Measurements from ENCODE around the gene FAM114A2. TPM values are rescaled to one million over a fixed set of nuclear protein-coding genes. Genes with fewer than 3 reads are reported as not detected.

Gene FAM114A2
- total RNA-seq, 1 experiment from 2014 or later, result 12.8 TPM

GRCh38 chr5:154086641-154087040 is 47.9 kb upstream of the FAM114A2 start:
- Histone ChIP-seq H3K27ac (ENCODE audit: insufficient read length, low read depth, low read length) (no peak overlapping the region), H3K9ac (ENCODE audit: extremely low read depth, insufficient read length, low read length) (no peak overlapping the region), H3K79me1 (ENCODE audit: insufficient read depth, low read depth, low read length, poor library complexity, severe bottlenecking) (no peaks in the 10 kb centered on the region), H2BK15ac (ENCODE audit: low read depth, low read length) (no peak overlapping the region), H3K18ac (ENCODE audit: insufficient read length, low read depth, low read length) (no peak overlapping the region), H2AFZ (ENCODE audit: low read length) (no peak overlapping the region), H3K56ac (ENCODE audit: insufficient read length, low read depth, low read length) (no peak overlapping the region), H4K20me1 (ENCODE audit: control insufficient read depth, insufficient read depth, insufficient read length) (no peaks in the 10 kb centered on the region), H3K79me2 (ENCODE audit: insufficient read depth, low read length) (no peaks in the 10 kb centered on the region), H3K23ac (ENCODE audit: insufficient read length, low read depth, low read length) (no peak overlapping the region), H2AK5ac (ENCODE audit: insufficient read length, low read length) (no peak overlapping the region), H3K9me3 (ENCODE audit: control insufficient read depth, low read depth, low read length) (no peaks in the 10 kb centered on the region), H4K8ac (replicated peaks; ENCODE audit: insufficient read length, low read depth, low read length) (no peak overlapping the region), H3K4me2 (ENCODE audit: insufficient read depth, insufficient read length, low read length) (no peak overlapping the region), H2BK20ac (ENCODE audit: low read depth, low read length, poor library complexity, severe bottlenecking) (no peak overlapping the region), H2BK12ac (ENCODE audit: insufficient read length, low read depth, low read length) (no peak overlapping the region), H4K91ac (ENCODE audit: insufficient read length, low read depth, low read length) (no peak overlapping the region), H3K23me2 (ENCODE audit: insufficient read length, low read depth, low read length, poor library complexity, severe bottlenecking) (no peaks in the 10 kb centered on the region), H3K4me1 (ENCODE audit: insufficient read depth, low read length) (no peaks in the 10 kb centered on the region; the same call in 1 of the 2 replicates), H3T11ph (ENCODE audit: low read length) (no peak overlapping the region), H3K14ac (ENCODE audit: insufficient read depth, low read length) (no peak overlapping the region), H2BK5ac (ENCODE audit: insufficient read length, low read length) (no peak overlapping the region), H4K5ac (ENCODE audit: insufficient read length, low read depth, low read length) (no peak overlapping the region), H2BK120ac (ENCODE audit: low read depth, low read length, poor library complexity, severe bottlenecking) (no peak overlapping the region), H3K4ac (ENCODE audit: low read depth, low read length) (no peak overlapping the region), H3K27me3 (ENCODE audit: insufficient read depth, low read length) (no peaks in the 10 kb centered on the region)
- TF ChIP-seq CTCF (conservative IDR thresholded peaks at IDR 0.05), result no peak
- peaks cover 48 to 53% of the 10 kb centered on the region in 2 experiments for H3K4me1 Mint-ChIP-seq
- H3K27ac Mint-ChIP-seq, result peak overlapping the region in 1 of 3 experiments; percentile 9; a peak in 1 of 7 replicates
- peaks cover 60% of the 10 kb centered on the region for H3K27me3 Mint-ChIP-seq (ENCODE audit: low read depth)
- WGBS (ENCODE audit: extremely low coverage, insufficient read length, low lambda C conversion rate), result no CpG with 5 or more reads among the region's 4 CpGs
- H3K36me3 Mint-ChIP-seq (ENCODE audit: insufficient read depth in 1 of 3, low read depth in 3 of 3), result no peaks in the 10 kb centered on the region
- H3K4me3 Mint-ChIP-seq, result no peak overlapping the region; a peak in 1 of 5 replicates
- no peaks in the 10 kb centered on the region for H3K9me3 Mint-ChIP-seq
- no peak for DNase-seq

Data from H9 (cell line).